COLO668 (cell line): ENCODE measurements around the gene LGALS4.
A peak's percentile ranks its signal among the peaks of the same experiment; 100 is the strongest.
"Not testable (repeated sequence)": the region's sequence is repeated elsewhere in the genome, so short reads cannot be mapped to it uniquely, and the experiment has no call there.

Experiments used
- DNase-seq: peaks from one replicate; lab custom pipeline; 2025; ENCODE audit not compliant: unreplicated experiment; lab: John Stamatoyannopoulos, UW

The LGALS4 gene

DNA sequence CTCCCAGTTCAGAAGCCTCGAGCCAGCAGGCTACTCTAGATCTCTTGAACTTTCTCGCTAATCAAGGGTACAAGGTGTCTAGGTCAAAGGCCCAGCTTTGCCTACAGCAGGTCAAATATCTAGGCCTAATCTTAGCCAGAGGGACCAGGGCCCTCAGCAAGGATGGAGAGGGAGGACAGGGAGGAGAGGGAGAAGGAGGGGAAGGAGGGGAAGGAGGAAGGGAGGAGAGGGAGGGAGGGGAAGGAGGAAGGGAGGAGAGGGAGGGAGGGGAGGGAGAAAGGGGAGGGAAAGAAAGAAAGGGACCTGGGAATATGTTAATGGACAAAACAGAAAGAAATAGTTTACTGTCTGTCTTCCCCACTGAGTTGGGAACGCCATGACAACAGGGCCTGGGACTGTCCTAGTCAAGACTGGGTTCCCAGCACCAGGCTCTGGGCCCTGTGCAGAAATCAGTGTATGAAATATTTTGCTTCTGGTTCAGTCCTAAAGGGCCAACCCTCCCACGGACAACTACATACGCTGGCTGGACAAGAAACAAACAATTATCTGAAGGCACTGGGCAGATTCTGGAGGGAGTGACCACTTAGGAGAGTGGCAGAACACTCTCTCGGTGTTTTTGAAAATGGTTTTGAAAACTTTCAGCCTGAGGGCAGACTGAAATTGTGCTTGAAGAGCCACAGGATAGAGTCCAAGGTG, 14.3 kb upstream of the LGALS4 start:
- no peak for DNase-seq

GRCh38 chr19:38825936-38826335, 13.2 kb upstream of the LGALS4 start:
- not testable (repeated sequence) for DNase-seq

DNA sequence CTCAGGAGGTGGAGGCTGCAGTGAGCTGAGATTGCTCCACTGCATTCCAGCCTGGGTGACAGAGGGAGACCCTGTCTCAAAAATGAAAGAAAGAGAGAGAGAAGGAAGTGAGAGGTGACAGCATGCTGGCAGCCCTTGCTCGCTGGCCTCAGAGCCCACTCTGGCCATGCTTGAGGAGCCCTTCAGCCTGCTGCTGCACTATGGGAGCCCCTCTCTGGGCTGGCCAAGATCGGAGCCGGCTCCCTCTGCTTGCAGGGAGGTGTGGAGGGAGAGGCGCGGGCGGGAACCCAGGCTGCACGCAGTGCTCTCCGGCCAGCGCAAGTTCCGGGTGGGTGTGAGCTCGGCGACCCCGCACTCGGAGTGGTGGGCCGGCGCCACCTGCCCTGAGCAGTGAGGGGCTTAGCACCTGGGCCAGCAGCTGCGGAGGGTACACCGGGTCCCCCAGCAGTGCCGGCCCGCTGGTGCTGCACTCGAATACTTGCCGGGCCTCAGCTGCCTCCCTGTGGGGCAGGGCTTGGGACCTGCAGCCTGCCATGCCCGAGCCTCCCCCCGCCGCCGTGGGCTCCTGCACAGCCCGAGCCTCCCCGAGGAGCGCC, 8.6 kb upstream of the LGALS4 start:
- DNase-seq, result not testable (repeated sequence)

DNA sequence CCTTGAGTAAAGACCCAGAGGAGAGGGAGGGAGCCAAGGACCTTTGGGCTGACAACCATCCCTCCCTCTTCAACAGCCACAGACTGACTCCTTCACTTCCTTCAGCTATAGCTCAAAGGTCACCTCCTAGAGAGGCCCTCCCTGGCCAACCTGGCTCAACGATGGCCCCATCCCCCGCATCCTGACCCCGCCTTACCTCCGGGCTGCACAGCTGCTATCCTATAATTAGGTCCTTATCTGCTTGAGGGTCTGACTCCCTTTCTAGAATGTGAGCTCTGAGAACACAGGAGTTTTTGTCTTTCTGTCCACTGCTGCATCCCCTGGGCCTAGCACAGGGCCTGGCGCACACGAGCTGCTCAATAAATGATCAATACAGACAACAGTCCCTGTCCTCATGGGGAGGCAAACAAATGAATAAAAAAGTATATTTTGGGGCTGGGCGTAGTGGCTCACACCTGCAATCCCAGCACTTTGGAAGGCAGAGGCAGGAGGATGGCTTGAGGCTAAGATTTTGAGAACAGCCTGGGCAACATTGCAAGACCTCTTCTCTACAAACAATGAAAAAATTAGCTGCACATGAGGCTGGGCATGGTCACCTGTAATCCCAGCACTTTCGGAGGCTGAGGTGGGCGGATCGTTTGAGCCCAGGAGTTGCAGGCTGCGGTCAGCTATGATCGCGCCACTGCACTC, 6.6 kb upstream of the LGALS4 start:
- DNase-seq, result peak; percentile 13

DNA sequence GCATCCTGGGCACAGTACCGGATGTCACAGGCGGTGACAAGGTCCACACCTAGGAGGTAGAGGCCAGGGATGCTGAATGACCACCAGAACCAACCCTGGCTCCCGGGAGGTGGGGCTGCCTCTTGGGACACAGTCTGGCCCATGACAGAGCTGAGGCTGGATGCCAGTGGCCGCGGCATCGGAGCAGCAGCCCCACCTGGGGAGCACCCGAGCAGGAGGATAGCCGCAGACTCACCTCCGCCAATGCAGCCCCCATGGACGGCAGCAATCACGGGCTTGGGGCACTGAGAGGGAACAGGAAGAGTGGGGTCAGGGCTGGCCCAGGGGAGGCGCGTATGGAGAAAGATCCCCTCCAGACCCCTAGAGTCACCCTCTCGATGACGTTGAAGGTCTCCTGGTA, 4.3 kb upstream of the LGALS4 start:
- no peak for DNase-seq

DNA sequence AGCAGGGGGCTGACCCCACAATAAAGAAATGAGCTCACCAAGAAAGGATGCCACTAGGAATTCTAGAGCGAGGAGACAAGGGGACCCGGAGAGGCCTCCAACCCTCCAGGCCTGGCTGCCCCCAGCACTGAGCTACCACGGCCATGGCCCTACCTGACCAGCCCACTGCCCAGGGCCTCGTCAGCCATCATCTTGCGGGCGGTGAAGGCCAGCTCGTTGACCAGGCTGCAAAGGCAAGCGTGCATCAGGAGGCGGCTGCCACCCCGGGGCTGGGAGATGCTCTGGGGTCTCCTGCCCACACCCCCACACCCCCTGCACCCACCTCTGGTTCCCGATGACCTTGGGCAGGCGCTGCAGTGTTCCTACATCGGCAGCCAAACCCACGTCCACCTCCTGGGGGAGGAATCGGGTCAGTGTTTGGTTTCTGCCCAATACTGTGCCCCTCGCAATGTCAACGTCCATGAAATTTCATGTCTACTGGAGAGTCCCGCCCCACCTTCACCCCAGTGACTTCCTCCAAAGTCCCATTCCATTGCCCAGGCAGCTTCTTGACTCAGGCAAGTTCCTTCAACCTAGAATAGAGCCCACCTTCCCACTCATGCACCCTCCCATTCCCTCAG, 3.5 kb upstream of the LGALS4 start:
- DNase-seq, result no peak

- DNase-seq, result no peak
These were observed 2.6 kb upstream of the LGALS4 start for GRCh38 chr19:38815059-38816001.

- not testable (repeated sequence) for DNase-seq
These were observed 1.2 kb upstream of the LGALS4 start for GRCh38 chr19:38813932-38814331.

DNA sequence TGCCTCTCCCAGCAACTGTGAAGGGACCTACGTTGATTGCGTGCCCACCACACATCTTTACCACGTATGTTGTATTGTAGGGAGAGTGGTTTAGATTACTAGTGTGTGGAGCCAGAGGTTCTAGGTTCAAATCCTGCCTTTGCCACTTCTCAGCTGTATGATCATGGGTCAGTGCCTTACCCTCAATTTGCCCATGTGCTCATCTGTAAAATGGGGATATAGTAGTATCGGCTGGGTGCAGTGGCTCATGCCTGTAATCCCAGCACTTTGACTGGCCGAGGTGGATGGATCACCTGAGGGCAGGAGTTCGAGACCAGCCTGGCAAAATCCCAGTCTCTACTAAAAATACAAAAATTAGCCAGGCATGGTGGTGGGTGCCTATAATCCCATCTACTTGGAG, 578 bp upstream of the LGALS4 start:
- no peak for DNase-seq

- no peak for DNase-seq
These were observed 520 bp downstream of the LGALS4 start for GRCh38 chr19:38812009-38812840.

DNA sequence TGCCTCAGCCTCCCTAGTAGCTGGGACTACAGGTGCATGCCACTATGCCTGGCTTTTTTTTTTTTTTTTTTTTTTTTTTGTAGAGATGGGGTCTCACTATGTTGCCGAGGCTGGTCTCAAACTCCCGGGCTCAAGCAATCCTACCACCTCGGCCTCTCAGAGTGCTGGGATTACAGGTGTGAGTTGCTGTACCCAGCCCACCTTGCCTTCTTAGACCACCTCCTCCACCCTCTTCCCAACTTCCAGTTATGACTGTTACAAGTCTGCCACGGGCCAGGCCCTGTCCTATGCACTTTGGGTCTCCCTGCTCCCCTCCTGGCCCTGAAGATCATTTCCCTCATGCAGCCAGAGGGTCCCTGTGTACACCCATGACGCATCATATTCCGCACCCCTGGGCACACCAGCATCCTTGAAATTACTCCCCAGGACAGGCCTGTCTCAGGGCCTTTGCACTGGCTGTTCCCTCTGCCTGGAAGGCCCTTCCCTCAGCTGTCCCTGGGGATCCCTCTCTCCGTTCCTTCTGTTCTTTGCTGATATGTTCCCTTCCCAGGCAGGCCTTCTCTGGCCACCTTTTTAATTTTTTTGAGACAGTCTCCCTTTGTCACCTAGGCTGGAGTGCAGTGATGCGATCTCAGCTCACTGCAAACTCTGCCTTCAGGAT, 3.0 kb downstream of the LGALS4 start:
- no peak for DNase-seq

DNA sequence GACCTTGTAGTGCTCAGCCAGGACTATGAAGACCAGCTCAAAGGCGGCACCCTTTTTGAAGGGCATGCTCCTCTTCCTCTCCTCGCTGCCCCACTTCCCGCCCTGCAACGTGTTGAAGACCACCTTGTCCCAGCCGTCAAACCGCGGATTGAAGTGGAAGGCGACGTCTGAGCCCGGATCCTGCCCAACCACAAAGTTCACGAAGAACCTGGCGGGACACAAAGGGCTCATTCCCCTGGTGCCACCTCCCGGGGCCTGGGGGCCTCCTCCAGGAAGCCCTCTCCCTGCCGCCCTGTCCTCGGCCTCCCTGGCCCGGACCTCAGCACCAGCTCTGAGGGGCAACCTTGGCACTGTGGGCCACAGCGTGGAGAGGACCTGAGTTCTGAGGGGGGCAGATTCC, 4.0 kb downstream of the LGALS4 start:
- DNase-seq, result no peak

GRCh38 chr19:38807374-38808098, 5.2 kb downstream of the LGALS4 start:
- DNase-seq, result not testable (repeated sequence)

DNA sequence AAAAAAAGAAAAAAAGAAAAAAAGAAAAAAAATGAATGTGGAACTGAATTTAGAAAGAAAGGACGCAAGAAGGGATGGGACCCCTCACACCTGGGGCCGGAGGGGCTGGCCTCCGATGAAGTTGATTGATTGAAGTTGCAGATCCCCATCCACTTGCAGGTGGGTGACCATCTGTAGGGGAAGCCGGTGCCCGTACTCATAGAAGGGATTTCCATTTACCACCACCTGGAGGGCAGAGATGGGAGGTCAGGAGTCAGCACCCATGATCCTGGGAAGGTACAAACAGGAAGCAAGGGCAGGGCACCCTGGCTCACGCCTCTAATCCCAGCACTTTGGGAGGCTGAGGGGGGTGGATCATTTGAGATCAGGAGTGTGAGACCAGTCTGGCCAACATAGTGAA, 6.4 kb downstream of the LGALS4 start:
- DNase-seq, result no peak

DNA sequence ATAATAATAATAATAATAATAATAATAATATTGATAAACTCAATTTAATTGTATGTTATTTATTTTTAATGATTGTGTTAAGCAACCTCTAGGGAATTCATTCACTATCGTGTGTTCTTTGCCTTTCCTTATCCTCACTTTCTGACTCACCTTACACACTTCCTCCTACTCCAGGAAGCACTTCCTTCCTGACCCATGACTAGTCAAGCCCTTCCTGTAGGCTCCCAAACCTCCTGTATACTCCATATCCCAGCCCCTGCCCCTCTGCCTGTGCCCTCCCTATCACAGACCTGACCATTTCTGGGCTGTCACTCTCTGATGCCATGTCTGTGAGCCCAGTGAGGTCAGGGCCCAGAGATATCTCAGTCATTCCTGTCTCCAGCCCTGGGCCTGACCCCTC, 7.6 kb downstream of the LGALS4 start:
- no peak for DNase-seq

DNA sequence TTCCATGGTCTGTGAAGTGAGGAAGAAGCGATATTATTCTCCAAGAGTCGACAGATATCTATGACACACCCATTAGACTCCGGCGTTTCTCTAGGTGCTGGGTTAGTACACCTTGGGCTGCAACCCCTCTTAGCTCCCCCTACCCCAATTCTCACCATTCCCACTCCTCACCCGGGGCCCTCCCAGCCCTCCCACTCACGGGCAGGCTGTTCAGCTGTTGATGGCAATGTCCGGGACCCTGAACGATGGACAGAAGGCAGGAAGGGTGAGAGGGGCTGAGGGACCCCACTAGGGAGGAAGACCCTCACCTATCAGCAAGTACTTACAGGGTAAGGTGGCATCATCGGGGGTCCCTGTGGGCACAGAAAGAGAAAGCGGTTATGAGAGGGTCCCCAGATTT, 9.2 kb downstream of the LGALS4 start:
- no peak for DNase-seq

DNA sequence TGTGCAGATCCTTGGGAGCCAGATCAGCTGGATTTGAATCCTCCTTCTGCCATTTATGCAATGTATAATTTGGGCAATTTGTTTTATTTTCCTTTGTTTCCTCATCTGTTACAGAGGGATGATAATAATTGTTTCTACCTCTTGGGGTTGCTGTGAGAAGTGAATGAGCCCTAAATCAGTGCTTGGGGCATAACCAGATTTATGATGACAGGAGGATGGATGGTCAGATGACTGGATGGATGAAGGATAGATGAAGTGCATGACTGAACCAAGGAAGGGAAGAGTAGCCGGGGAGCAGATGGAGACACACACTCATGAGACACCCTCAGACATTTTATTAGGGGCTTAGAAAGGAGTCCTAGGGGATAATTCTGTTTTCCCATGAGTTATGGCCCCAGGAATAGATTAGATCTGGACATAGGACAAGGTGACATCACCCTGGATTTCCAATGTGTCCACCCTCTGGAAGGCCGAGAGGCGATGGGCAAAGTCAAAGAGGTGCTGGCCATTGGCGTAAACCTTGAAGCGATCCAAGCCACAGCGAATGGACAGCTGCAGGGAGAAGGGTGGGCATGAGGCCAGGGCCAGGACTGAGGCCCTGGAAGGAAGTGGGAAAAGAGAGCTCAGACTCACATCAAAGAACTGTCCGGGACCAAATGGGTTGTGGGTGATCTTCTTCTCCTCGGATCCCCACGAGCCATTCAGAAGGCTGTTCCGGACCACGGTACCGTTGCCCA, 11.2 kb downstream of the LGALS4 start:
- DNase-seq, result no peak
